Measurements from ENCODE around the gene KDM2B. TPM values are rescaled to one million over a fixed set of nuclear protein-coding genes. Genes with fewer than 3 reads are reported as not detected.

KDM2B gene
- polyA plus RNA-seq, 1 donor (not counting 4 experiments of a cell fraction or from before 2014, with no cell fraction given), result 10.3 TPM

GRCh38 chr12:121476477-121476876 lies 104.3 kb downstream of the KDM2B start:
- DNase-seq (ENCODE audit: low read depth, low spot score) (no peak), FAIRE-seq (no peak)
- Histone ChIP-seq H3K9me3 (ENCODE audit: control insufficient read depth, low read depth, low read length) (no peaks in the 10 kb centered on the region), H3K9ac (ENCODE audit: control insufficient read depth, extremely low read depth, insufficient read depth, low read length) (no peak overlapping the region), H3K4me3 (ENCODE audit: control insufficient read depth in 2 of 3, extremely low read depth in 1 of 3, insufficient read depth in 2 of 3, low read depth in 1 of 3, low read length in 3 of 3) (no peak overlapping the region), H3K9me1 (ENCODE audit: control insufficient read depth, extremely low read depth, insufficient read depth, low read length) (no peaks in the 10 kb centered on the region), H3K36me3 (ENCODE audit: control insufficient read depth in 2 of 2, extremely low read depth in 1 of 2, insufficient read depth in 2 of 2, low read length in 2 of 2) (no peaks in the 10 kb centered on the region), H4K20me1 (ENCODE audit: control insufficient read depth, extremely low read depth, insufficient read depth, low read length) (no peaks in the 10 kb centered on the region), H3K79me2 (ENCODE audit: control insufficient read depth, insufficient read depth, low read length) (no peaks in the 10 kb centered on the region), H3K27me3 (ENCODE audit: control insufficient read depth, extremely low read depth, insufficient read depth, low read length) (no peaks in the 10 kb centered on the region), H3K4me2 (ENCODE audit: control insufficient read depth, extremely low read depth, insufficient read depth, low read depth, low read length) (no peak overlapping the region), H3K27ac (ENCODE audit: control insufficient read depth, insufficient read depth, low read length) (no peak overlapping the region), H3K4me1 (ENCODE audit: control insufficient read depth, extremely low read depth, insufficient read depth, low read length) (no peaks in the 10 kb centered on the region), H2AFZ (ENCODE audit: control insufficient read depth, low read length) (no peak overlapping the region)
- TF ChIP-seq, protein P1, sequence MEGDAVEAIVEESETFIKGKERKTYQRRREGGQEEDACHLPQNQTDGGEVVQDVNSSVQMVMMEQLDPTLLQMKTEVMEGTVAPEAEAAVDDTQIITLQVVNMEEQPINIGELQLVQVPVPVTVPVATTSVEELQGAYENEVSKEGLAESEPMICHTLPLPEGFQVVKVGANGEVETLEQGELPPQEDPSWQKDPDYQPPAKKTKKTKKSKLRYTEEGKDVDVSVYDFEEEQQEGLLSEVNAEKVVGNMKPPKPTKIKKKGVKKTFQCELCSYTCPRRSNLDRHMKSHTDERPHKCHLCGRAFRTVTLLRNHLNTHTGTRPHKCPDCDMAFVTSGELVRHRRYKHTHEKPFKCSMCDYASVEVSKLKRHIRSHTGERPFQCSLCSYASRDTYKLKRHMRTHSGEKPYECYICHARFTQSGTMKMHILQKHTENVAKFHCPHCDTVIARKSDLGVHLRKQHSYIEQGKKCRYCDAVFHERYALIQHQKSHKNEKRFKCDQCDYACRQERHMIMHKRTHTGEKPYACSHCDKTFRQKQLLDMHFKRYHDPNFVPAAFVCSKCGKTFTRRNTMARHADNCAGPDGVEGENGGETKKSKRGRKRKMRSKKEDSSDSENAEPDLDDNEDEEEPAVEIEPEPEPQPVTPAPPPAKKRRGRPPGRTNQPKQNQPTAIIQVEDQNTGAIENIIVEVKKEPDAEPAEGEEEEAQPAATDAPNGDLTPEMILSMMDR (optimal IDR thresholded peaks at IDR 0.05 in 1 of 3, IDR thresholded peaks at IDR 0.05 in 1 of 3, conservative IDR thresholded peaks at IDR 0.05 in 1 of 3; ENCODE audit: extremely low read depth in 1 of 3, insufficient read depth in 2 of 3, low read length in 3 of 3), result no peak
- no peak for TF ChIP-seq EZH2 (IDR thresholded peaks at IDR 0.05; ENCODE audit: low read length)
- dilution Hi-C loops (cut with MboI; ENCODE audit: extremely low pct_ligation_motif_present, low sequenced_read_pairs), result no loop called here

DNA sequence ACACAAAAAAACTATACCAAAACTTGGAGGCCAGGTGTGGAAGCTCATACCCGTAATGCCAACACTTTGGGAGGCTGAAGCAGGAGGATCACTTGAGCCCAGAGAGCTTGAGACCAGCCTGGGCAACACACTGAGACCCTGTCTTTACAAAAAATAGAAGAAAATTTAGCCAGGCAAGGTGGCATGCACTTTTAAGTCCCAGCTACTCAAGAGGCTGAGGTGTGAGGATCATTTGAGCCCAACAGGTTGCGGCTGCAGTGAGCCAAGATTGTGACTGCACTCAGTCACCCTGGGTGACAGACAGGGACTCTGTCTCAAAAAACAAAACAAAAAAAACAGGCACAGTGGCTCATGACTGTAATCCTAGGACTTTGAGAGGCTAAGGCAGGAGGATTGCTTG lies 105.5 kb downstream of the KDM2B start:
- Histone ChIP-seq H3K4me2 (ENCODE audit: control insufficient read depth, extremely low read depth, insufficient read depth, low read depth, low read length) (no peak overlapping the region), H3K36me3 (ENCODE audit: control insufficient read depth in 2 of 2, extremely low read depth in 1 of 2, insufficient read depth in 2 of 2, low read length in 2 of 2) (no peaks in the 10 kb centered on the region), H3K27ac (ENCODE audit: control insufficient read depth, insufficient read depth, low read length) (no peak overlapping the region), H4K20me1 (ENCODE audit: control insufficient read depth, extremely low read depth, insufficient read depth, low read length) (no peaks in the 10 kb centered on the region), H3K9me1 (ENCODE audit: control insufficient read depth, extremely low read depth, insufficient read depth, low read length) (no peaks in the 10 kb centered on the region), H3K27me3 (ENCODE audit: control insufficient read depth, extremely low read depth, insufficient read depth, low read length) (no peaks in the 10 kb centered on the region), H3K9me3 (ENCODE audit: control insufficient read depth, low read depth, low read length) (no peaks in the 10 kb centered on the region), H3K9ac (ENCODE audit: control insufficient read depth, extremely low read depth, insufficient read depth, low read length) (no peak overlapping the region), H3K4me3 (ENCODE audit: control insufficient read depth in 2 of 3, extremely low read depth in 1 of 3, insufficient read depth in 2 of 3, low read depth in 1 of 3, low read length in 3 of 3) (no peak overlapping the region), H3K4me1 (ENCODE audit: control insufficient read depth, extremely low read depth, insufficient read depth, low read length) (no peaks in the 10 kb centered on the region), H2AFZ (ENCODE audit: control insufficient read depth, low read length) (no peak overlapping the region), H3K79me2 (ENCODE audit: control insufficient read depth, insufficient read depth, low read length) (no peaks in the 10 kb centered on the region)
- TF ChIP-seq EZH2 (IDR thresholded peaks at IDR 0.05; ENCODE audit: low read length), result no peak
- TF ChIP-seq, protein P1 (optimal IDR thresholded peaks at IDR 0.05 in 1 of 3, IDR thresholded peaks at IDR 0.05 in 1 of 3, conservative IDR thresholded peaks at IDR 0.05 in 1 of 3; ENCODE audit: extremely low read depth in 1 of 3, insufficient read depth in 2 of 3, low read length in 3 of 3), result no peak
- no peak for DNase-seq (ENCODE audit: low read depth, low spot score)
- dilution Hi-C loops (cut with MboI; ENCODE audit: extremely low pct_ligation_motif_present, low sequenced_read_pairs), result no loop called here
- no peak for FAIRE-seq

All from keratinocyte (primary cell).